Mucosa of stomach (tissue), 1 donor: ENCODE measurements around the gene THSD7A.

Source experiments
- H3K27me3 ChIP-seq: one replicate; pipeline ENCODE4 v1.7.0; 2013; ENCODE audit warnings: mild to moderate bottlenecking, low read length; ENCODE audit not compliant: control insufficient read depth, insufficient read depth
- H3K36me3 ChIP-seq: one replicate; pipeline ENCODE4 v1.7.0; 2013; ENCODE audit warnings: low read length; ENCODE audit not compliant: control insufficient read depth, insufficient read depth
- H3K4me1 ChIP-seq: one replicate; pipeline ENCODE4 v1.7.0; 2013; ENCODE audit warnings: mild to moderate bottlenecking, low read length; ENCODE audit not compliant: control insufficient read depth, insufficient read depth
- H3K4me3 ChIP-seq: one replicate; pipeline ENCODE4 v1.7.0; 2013; ENCODE audit warnings: low read length
- H3K9ac ChIP-seq: one replicate; pipeline ENCODE4 v1.7.0; 2013; ENCODE audit warnings: mild to moderate bottlenecking, low read length, moderate library complexity
- H3K9me3 ChIP-seq: one replicate; pipeline ENCODE4 v1.7.0; 2013; ENCODE audit warnings: mild to moderate bottlenecking, low read length, moderate library complexity; ENCODE audit not compliant: control insufficient read depth
- donor health status: Pancreatic carcinoma.

THSD7A gene

DNA sequence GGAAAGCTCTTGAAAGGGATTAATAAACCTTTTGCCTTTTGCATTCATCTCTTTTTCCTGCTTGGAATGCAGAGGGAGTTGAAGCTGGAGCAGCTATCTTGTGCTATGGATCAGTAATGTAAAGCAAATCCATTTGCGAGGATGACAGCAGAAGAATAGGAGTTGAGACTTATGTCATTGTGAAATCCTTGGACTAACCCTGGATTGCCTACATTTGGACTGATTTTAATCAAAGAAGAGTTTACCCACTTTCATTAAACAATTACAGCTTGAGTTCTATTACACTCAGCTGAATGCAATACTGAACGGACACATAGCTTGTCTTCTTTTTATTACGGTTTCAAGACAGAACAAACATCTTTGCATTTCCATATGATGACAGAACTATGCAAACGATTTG lies 496.1 kb downstream of the THSD7A start:
- no peaks in the 10 kb centered on the region for H3K9me3 ChIP-seq

DNA sequence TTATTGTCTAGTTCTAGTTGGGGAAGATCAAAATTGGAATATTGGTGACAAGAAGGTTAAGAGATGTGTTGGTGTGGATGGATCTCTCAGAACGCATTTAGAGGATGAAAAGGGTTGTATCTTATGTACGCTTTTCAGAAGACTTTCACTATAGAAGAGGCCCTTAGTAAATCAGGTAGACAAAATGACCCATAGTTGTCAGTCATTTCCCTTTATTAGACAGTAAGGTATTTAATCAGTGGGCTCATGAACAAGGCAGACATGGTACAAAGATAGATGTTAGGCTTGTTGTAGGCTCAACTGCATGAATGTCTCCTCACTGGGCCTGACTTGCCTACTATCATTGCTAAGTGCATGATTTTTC lies 499.2 kb downstream of the THSD7A start:
- Histone ChIP-seq H3K36me3 (no peaks in the 10 kb centered on the region), H3K4me3 (no peak overlapping the region), H3K9ac (no peak overlapping the region), H3K27me3 (no peaks in the 10 kb centered on the region), H3K4me1 (no peaks in the 10 kb centered on the region), H3K9me3 (no peaks in the 10 kb centered on the region)

More for the DNA sequence above, 496.1 kb downstream of the THSD7A start:
- no peak overlapping the region for H3K9ac ChIP-seq
- no peaks in the 10 kb centered on the region for H3K36me3 ChIP-seq
- H3K4me3 ChIP-seq: no peak overlapping the region
- H3K27me3 ChIP-seq: no peaks in the 10 kb centered on the region
- H3K4me1 ChIP-seq: no peaks in the 10 kb centered on the region

DNA sequence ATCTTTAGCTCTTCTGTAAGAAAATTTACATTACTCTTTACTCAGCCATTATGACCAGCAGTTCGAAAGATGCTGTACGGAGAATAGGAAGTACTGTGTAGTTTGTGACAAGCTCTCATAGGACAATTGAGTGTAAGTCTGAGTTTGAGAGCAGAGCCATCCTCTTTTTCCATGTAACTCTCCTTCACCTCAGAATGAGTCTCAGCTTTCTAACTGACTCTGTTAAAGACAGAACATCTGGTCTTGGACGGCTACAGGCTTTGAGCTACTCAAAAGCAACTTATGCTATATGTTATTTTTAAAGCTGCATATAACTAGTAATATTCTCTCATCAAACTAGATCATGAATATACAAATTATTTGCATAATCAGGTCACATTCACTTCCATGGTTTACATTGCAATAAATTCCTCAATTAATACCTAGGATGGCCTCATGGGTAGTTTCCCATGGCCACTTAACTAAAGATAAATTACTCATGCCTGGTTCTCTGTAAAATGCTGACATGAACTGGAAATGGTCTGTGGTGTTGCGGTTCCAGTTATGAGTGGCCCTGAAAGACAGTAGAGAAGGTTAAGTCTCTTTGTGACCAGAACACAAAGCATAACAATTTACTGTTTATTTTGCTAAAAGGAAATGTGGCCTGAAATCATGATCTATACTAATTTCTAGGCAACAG lies 499.7 kb downstream of the THSD7A start:
- H3K9me3 ChIP-seq: no peaks in the 10 kb centered on the region
- H3K9ac ChIP-seq: no peak overlapping the region
- no peaks in the 10 kb centered on the region for H3K36me3 ChIP-seq
- no peak overlapping the region for H3K4me3 ChIP-seq
- no peaks in the 10 kb centered on the region for H3K4me1 ChIP-seq
- H3K27me3 ChIP-seq: no peaks in the 10 kb centered on the region

DNA sequence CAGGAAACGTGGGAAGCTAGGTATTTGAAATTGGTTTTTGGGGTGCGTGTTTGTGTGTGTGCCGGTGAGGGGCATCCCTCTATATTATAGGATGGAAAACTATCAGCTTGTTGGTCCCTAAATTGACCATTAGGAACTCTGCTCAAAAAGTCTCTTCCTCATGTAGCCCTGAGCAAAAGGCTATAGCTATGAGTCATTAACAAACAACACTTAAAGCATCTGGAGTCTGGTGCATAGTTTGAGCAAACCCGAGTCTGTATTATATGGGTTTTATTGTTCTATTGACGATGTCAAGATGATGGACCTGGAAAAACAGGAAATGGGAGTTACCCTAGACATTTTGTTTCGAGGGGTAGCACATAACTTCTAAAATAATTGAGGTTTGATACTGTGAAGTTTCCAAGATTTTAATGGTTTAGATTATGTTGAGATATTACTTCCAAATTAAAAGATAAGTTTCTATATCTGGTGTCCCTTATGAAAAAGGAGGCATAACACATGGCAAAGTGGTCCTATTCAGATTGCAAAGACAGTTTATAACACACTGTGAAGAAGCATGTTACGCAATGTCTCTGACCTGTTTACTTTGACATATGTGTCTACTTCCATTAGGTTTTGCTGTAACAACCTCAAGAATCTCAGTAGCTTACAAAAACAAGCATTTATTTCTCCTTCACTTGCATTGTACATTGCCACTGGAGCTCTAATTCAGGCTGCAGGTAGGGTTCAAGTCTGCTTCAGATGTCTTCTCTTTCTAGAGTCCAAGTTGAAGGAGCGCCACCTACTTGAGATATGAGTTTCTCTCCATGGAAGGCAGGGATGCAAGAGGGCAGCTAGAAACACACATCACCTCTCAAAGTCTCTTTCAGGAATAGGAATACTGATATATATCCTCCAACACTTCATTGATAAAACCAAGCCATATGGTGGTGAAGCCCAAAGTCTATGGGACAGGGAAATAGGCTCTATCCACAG lies 500.6 kb downstream of the THSD7A start:
- H3K4me3 ChIP-seq: no peak overlapping the region
- H3K36me3 ChIP-seq: no peaks in the 10 kb centered on the region
- no peaks in the 10 kb centered on the region for H3K27me3 ChIP-seq
- H3K4me1 ChIP-seq: no peaks in the 10 kb centered on the region
- H3K9ac ChIP-seq: no peak overlapping the region
- H3K9me3 ChIP-seq: no peaks in the 10 kb centered on the region

DNA sequence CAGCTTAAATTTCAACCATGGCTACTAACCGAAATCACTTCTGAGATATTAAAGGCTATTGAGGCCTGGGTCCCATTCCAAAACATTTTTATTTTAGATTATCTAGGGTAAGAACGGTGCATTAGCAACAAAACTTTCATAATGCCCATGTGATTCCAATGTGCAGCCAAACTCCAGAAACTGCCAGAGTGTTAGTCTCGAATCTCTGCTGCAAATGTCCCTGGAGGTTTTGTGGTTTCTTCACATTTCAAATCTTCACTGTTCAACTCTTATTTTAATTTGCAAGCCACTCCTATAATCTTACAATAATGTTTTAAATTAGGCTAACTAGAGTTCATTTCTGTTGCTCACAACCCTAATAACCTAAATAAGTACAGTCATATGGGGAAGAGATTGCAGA lies 501.3 kb downstream of the THSD7A start:
- no peaks in the 10 kb centered on the region for H3K9me3 ChIP-seq
- H3K4me3 ChIP-seq: no peak overlapping the region
- no peaks in the 10 kb centered on the region for H3K4me1 ChIP-seq
- no peaks in the 10 kb centered on the region for H3K36me3 ChIP-seq
- no peaks in the 10 kb centered on the region for H3K27me3 ChIP-seq
- H3K9ac ChIP-seq: no peak overlapping the region

DNA sequence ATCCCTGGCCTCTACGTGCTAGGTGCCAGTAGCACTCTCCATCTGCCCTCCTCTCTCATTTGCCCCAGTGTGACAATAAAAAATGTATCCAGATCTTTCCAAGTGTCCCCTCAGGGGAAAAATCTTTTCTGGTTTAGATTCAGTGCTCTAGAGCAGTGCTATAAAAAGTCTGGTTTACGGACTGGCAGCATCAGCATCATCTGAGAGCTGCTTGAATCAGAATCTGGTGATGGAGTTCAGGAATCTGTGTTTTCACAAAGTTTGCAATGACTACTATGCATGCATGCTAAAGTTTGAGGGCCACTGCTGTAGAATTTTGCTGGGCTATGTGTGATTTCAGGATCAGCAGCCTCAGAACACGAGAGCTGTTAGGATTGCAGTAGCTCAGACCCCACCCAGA lies 501.8 kb downstream of the THSD7A start:
- H3K36me3 ChIP-seq: no peaks in the 10 kb centered on the region
- H3K27me3 ChIP-seq: no peaks in the 10 kb centered on the region
- H3K4me1 ChIP-seq: no peaks in the 10 kb centered on the region
- no peak overlapping the region for H3K9ac ChIP-seq
- H3K4me3 ChIP-seq: no peak overlapping the region
- no peaks in the 10 kb centered on the region for H3K9me3 ChIP-seq

DNA sequence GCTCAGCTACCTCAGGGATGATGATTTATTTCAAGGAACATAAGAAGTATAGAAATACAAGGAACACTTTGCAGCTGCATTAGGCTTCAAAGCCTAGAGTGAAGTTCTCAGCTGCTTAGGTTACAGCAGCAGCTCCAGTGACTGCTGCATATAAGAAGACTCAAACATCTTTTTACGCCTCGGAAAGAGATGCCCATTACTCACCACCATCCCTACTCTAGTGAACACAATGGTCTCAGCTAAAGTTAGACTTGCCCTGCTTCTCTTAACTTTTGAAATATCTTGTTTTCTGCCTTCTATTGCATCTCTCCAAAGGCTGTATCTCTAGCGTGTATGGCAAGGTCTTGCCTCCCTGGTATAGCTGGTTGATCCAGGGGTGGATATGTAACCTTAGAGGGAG lies 502.4 kb downstream of the THSD7A start:
- no peak overlapping the region for H3K9ac ChIP-seq
- H3K4me1 ChIP-seq: no peaks in the 10 kb centered on the region
- H3K36me3 ChIP-seq: no peaks in the 10 kb centered on the region
- H3K4me3 ChIP-seq: no peak overlapping the region
- H3K9me3 ChIP-seq: no peaks in the 10 kb centered on the region
- H3K27me3 ChIP-seq: no peaks in the 10 kb centered on the region

DNA sequence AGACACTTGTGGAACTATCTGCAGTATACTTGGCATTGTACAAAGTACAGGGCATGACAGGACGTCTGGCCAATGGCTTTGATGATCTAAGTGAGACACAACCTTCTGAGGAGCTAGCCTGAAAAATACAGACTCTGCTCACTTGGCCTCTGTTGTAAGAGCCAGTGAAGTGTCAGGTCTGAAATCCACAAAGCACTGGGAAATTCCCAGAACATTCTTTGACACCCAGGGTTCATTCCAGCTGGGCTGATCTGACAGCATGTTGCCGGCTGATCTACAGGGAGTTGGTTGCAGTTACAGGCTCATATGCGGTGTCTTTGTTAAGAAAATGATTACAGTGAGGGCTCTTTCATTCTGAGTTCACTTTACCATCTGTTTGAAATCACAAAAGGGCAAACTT lies 503.7 kb downstream of the THSD7A start:
- Histone ChIP-seq H3K36me3 (no peaks in the 10 kb centered on the region), H3K27me3 (no peaks in the 10 kb centered on the region), H3K9me3 (no peaks in the 10 kb centered on the region), H3K4me1 (no peaks in the 10 kb centered on the region), H3K9ac (no peak overlapping the region), H3K4me3 (no peak overlapping the region)

DNA sequence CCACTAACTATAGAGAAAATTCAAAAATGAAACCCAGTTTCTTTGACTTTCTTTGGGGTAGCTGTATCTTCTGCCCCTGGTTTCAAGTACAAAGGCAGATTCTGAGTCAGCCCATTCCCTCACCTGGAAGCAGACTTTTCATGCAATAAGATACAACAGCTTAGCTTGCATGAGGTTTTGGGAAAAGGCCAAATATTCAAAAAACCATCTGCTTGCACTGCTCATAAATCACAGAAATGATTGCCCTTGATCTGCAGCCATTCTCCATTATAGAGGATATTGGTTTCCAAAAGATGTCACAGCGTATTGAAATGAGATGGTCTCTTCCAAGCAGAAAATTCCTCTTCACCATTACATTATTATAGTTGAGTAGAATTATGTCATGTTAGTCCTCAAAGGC lies 504.4 kb downstream of the THSD7A start:
- no peaks in the 10 kb centered on the region for H3K27me3 ChIP-seq
- H3K9me3 ChIP-seq: no peaks in the 10 kb centered on the region
- no peak overlapping the region for H3K4me3 ChIP-seq
- H3K36me3 ChIP-seq: no peaks in the 10 kb centered on the region
- H3K4me1 ChIP-seq: no peaks in the 10 kb centered on the region
- no peak overlapping the region for H3K9ac ChIP-seq
